ENCODE data around the gene OXCT1.
"Not testable (repeated sequence)": the region's sequence is repeated elsewhere in the genome, so short reads cannot be mapped to it uniquely, and the experiment has no call there.

OXCT1 gene

GRCh38 chr5:41773799-41774198 is 96.4 kb downstream of the OXCT1 start:
- DNase-seq (ENCODE audit: low spot score) = no peak

DNA sequence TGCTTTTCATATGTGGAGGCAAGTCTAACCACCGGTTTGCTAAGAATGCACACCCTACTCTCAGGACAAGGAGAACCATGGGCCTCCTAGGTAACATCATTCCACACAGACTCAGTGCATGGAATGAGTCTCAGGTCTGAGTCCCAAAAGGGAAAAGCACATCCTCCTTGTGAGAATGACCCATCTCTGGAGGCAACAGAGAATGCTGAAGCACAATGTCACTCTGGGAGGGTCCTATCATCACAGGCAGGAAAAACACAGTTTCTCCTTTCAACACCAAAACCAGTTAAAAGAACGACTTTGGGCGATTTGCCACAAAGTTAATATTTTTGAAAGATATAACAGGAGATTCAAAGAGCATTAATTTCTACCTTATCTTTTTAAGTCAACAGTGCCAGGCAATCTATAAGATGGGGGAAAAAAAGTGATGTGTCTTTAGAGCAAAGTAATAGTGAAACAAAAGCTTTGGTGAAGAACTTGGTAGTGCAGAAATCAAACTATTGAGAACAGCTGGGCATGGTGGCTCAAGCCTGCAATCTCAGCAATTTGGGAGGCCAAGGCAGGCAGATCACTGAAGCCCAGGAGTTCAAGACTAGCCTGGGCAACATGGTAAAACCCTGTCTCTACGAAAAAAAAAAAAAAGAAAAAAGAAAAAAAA is 97.3 kb downstream of the OXCT1 start:
- no peak for DNase-seq (ENCODE audit: low spot score)

DNA sequence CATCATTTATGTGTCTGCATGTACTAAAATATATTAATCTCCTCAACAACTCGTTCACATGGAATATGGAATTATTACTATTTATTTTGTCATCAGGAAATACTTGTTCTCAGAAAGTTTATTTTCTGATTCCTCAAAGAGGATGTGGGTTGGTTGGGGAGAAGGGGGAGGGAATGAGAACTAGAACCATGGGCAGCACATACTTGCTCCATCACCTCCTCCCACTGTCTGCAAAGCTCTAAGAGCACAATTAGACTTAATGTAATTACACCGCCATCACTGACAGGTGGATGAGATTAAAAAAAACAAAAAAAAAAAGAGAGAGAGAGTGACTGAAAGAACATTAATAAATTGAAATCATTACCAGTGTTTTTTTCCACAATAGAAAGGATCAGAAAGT is 98.2 kb downstream of the OXCT1 start:
- DNase-seq (ENCODE audit: low spot score) = no peak

GRCh38 chr5:41770799-41771198 is 99.4 kb downstream of the OXCT1 start:
- DNase-seq (ENCODE audit: low spot score) = no peak

DNA sequence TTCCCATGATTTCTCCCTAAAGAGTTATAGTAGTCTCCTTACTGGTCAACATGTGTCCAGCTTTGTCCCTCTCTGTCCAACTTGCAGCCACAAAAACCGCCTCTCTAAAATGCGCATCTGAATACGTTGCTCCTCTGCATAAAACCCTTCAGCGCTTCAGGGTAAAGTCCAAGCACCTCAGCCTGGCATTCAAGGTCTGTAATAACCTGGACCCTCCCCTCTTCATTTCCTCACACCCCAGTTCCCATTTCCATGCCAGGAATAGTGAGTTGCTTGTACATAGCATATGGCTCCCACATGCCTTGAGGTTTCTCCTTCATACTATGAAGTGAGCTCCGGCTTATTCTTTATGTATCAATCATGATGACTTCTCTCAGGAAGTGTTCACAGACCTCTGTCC is 101.5 kb downstream of the OXCT1 start:
- no peak for DNase-seq (ENCODE audit: low spot score)

GRCh38 chr5:41764650-41765049 is 105.6 kb downstream of the OXCT1 start:
- no peak for DNase-seq (ENCODE audit: low spot score)

DNA sequence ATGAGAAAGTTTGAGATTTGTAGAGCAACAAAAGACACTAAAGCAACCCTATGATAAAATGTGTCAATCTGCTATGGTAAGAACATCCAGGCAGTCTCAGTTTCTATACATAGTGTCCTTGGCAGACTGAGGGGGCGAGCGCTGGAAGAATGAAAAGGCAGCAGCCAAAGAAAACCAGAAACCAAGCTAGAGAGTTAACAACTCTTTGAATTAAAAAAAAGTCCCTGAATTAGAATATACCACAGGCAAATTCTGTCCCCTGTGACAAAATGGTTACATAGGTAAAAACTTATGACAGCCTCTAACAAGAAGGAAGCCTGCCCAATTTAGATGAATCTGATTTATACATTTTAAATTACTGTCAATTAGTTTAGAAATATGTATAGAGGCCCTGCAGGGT is 106.7 kb downstream of the OXCT1 start:
- DNase-seq (ENCODE audit: low spot score) = no peak

- no peak for DNase-seq (ENCODE audit: low spot score)
Observed at GRCh38 chr5:41763081-41763480, 107.1 kb downstream of the OXCT1 start.

GRCh38 chr5:41762426-41762825 is 107.8 kb downstream of the OXCT1 start:
- no peak for DNase-seq (ENCODE audit: low spot score)

- DNase-seq (ENCODE audit: low spot score) = no peak
Observed at GRCh38 chr5:41761663-41762062, 108.6 kb downstream of the OXCT1 start.

- DNase-seq (ENCODE audit: low spot score) = no peak
Observed at GRCh38 chr5:41755705-41756104, 114.5 kb downstream of the OXCT1 start.

DNA sequence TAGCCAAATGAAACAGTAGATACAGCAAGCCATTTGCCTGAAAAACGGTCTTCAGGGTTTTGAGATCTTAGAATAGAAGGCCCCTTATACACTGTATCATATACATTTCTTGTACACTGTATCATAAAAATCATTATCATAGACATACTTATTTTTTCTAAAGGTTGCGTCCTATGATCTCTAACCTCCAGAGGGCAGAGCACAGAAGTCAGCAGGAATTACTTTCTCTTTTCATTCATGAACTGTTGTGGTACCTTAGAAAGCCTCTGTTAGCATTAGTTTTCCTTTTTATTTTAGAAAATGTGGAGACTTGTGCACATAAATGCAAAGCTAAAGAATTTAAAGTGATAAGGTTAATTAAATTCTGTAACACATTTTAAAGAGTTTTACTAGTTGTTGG is 115.4 kb downstream of the OXCT1 start:
- no peak for DNase-seq (ENCODE audit: low spot score)

GRCh38 chr5:41751867-41752266 is 118.4 kb downstream of the OXCT1 start:
- DNase-seq (ENCODE audit: low spot score) = no peak

GRCh38 chr5:41748631-41749030 is 121.6 kb downstream of the OXCT1 start:
- no peak for DNase-seq (ENCODE audit: low spot score)

GRCh38 chr5:41747708-41748107 is 122.5 kb downstream of the OXCT1 start:
- DNase-seq (ENCODE audit: low spot score) = no peak

DNA sequence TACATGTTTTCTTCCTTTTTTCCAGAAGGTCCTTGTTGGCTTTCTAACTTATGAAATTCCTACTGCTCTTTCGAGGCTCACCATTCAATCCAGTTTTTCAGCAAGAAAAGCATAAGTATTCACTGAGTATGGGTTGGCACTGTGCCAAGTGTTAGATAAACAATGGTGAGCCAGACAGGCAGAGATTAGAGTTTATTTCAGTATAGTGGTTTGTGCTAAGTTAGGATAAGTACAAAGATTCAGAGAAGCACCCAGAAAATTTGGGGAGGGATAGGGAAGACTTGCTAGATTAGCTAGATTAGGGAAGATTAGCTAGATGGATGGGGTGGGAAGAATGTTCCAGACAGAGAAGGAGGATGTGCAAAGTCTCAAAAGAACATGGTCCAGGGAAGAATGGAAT is 122.9 kb downstream of the OXCT1 start:
- DNase-seq (ENCODE audit: low spot score) = no peak

DNA sequence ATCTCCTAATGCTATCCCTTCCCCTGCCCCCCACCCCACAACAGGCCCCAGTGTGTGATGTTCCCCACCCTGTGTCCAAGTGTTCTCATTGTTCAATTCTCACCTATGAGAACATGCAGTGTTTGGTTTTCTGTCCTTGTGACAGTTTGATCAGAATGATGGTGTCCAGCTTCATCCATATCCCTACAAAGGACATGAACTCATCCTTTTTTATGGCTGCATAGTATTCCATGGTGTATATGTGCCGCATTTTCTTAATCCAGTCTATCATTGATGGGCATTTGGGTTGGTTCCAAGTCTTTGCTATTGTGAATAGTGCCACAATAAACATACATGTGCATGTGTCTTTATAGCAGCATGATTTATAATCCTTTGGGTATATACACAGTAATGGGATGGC is 127.6 kb downstream of the OXCT1 start:
- DNase-seq (ENCODE audit: low spot score) = not testable (repeated sequence)

- no peak for DNase-seq (ENCODE audit: low spot score)
Observed at GRCh38 chr5:41738710-41739354, 131.4 kb downstream of the OXCT1 start.

DNA sequence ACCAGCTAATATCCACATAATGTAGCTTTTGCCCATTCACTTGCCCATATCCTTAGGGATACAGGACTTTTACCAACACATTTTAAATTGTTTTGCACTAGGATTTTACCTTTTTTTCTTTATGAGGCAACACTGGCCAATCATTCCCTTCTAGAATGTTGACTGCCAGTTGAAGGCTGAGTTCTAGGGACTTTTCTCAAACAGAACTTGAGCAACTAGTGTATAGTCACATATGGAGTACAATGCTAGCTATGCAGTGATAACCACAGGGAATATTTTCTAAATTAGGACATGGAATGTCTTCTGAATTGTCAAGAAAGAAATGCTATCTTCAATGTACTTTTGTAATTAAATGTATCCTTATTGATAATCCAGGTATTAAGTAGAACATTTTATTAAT is 133.6 kb downstream of the OXCT1 start:
- DNase-seq (ENCODE audit: low spot score) = no peak

DNA sequence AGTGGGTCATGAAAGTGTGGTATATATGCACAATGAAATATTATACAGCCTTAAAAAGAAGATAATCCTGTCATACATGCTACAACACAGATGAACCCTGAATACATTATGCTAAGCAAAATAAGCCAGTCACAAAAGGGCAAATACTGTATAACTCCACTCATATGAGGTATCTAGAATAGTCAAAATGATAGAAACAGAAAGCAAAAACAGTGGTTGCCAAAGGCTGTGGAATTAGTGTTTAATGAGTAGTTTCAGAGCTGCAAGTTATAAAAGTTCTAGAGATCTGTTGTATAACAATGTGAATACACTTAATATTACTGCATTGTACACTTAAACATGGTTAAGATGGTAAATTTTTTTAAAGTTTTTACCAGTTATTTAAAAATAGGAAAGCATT is 135.0 kb downstream of the OXCT1 start:
- DNase-seq (ENCODE audit: low spot score) = no peak

GRCh38 chr5:41729381-41729780 is 140.8 kb downstream of the OXCT1 start:
- DNase-seq (ENCODE audit: low spot score) = not testable (repeated sequence)

- DNase-seq (ENCODE audit: low spot score) = no peak
Observed at GRCh38 chr5:41728281-41728680, 141.9 kb downstream of the OXCT1 start.

- no peak for DNase-seq (ENCODE audit: low spot score)
Observed at GRCh38 chr5:41722359-41722950, 147.8 kb downstream of the OXCT1 start.

DNA sequence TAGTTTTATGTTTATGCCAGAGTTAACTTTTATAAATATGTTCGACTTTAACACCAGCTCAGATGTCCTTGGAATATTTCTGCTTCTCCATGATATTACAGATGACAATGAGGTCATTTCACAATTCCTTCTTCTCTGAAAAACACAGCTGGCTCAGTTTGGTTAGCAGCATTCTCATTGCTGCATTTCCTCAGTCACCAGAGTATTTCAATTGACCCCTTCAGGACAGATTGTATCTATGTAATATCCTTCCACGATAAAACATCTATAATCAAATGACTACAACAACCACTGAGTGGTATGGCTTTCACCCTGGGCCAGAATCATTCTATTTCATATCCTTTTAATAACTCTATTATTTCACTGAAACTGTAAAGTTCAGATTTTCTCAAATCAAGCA is 148.7 kb downstream of the OXCT1 start:
- no peak for DNase-seq (ENCODE audit: low spot score)
